ENCODE data around the gene SLC9A6. TPM values are rescaled to one million over a fixed set of nuclear protein-coding genes. Genes with fewer than 3 reads are reported as not detected.

Gene SLC9A6
- total RNA-seq, 2 experiments from 2014 or later = 14.3 to 14.5 TPM

DNA sequence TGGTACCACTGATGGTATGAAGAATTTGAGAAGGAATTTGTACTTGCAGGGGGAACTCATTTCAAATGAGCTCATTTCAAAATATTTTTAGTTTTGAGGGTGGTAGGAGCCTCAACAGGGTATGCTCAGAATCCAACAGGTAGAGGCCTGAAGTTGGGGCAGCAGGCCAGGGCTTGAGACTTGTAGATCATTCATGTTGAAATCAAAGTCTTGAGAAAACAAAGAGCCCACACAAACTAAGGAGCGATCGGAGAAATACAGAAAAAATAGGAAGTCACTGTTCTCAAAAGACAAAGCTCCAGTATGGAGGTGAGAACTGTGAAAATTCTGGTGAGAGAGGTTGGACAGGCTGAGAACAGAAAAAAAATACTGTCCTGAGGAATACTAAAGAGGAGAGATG, 979 bp upstream of the SLC9A6 start:
- peak overlapping the region; percentile 86 for H3K4me3 Mint-ChIP-seq
- DNase-seq = no peak
- intact Hi-C loops (cut with micrococcal nuclease) = loop anchor here (10.0 kb wide), 1 partner anchor 591 kb away; no protein-coding TSS in a partner anchor
- ChIA-PET CTCF (interaction anchor here (0.6 to 1.1 kb wide), 2 partner anchors 44 to 187 kb away, joined by 3 to 4 read pairs; no protein-coding TSS in a partner anchor), POLR2A (interaction anchor here (2.2 kb wide), 1 partner anchor 10 kb away, joined by 13 read pairs; the partner anchor contains the start of gene MMGT1)
- no peaks in the 10 kb centered on the region for H3K9me3 Mint-ChIP-seq
- no peaks in the 10 kb centered on the region for H3K36me3 Mint-ChIP-seq
- peak overlapping the region; percentile 86 for H3K27ac Mint-ChIP-seq
- no peaks in the 10 kb centered on the region for H3K27me3 Mint-ChIP-seq
- peaks cover 56% of the 10 kb centered on the region for H3K4me1 Mint-ChIP-seq (ENCODE audit: low read depth)

DNA sequence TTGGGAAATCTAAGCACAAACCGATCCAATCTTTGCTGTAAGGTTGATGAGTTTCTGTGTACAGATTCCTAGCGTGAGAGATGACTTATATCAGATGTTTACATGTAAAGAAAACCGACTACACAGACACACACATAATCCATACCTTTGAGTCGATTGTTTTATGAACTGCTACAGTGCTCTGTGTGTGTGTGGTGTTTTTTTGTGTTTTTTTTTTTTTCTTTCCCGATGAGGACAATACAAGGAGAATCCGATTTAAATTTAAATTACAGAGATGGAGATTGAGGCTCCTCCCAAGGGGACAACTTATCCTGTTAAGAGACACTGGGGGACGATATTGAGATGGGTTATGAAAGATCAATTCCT, 461 bp upstream of the SLC9A6 start:
- no peak for DNase-seq
- H3K27me3 Mint-ChIP-seq = no peaks in the 10 kb centered on the region
- H3K4me1 Mint-ChIP-seq (ENCODE audit: low read depth) = peaks cover 59% of the 10 kb centered on the region
- H3K36me3 Mint-ChIP-seq = peaks cover 2% of the 10 kb centered on the region
- peak overlapping the region; percentile 86 for H3K27ac Mint-ChIP-seq
- H3K9me3 Mint-ChIP-seq = no peaks in the 10 kb centered on the region
- peak overlapping the region; percentile 86 for H3K4me3 Mint-ChIP-seq
- intact Hi-C loops (cut with micrococcal nuclease) = loop anchor here (1.0 to 10.0 kb wide), 2 partner anchors 10 to 590 kb away; no protein-coding TSS in a partner anchor
- ChIA-PET CTCF (interaction anchor here (0.6 to 1.1 kb wide), 2 partner anchors 44 to 186 kb away, joined by 3 to 4 read pairs; no protein-coding TSS in a partner anchor), POLR2A (interaction anchor here (2.2 kb wide), 1 partner anchor 10 kb away, joined by 13 read pairs; the partner anchor contains the start of gene MMGT1)

DNA sequence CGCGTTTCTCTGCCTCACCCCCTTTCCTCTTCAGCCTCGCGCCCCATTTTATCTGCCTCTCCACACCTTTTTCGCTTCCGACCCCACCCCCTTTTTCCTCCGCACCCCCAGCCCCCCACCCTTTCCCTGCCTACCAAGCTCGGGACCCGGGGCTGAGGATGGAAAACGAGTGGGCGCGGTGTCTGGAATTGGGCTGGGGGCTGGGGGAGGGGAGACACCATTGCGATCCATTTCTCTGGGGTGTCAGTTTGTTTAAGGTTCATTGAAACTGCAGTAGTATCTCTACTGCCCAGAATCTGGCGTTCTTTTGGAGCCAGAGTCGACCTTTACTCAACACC, 707 bp downstream of the SLC9A6 start:
- CTCF ChIA-PET = no interaction called here

DNA sequence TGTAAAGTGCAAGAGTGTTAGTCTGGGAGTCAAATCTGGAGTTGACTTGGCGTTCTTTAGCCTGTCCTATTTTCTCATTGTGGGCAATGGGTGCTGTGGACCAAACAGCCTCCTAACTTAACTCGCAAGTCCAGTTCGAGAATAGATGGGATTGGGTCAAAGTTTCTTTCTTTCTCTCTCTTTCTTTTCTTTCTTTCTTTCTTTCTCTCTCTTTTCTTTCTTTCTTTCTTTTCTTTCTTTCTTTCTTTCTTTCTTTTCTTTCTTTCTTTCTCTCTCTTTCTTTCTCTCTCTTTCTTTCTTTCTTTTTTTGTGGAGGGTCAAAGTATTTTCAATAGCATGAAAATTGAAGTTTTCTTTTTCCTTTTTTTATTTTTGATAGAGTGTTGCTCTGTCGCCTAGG, 3.0 kb downstream of the SLC9A6 start:
- H3K4me3 Mint-ChIP-seq = no peak overlapping the region
- CTCF ChIA-PET = no interaction called here

More for the DNA sequence above, 707 bp downstream of the SLC9A6 start:
- peak overlapping the region; percentile 73 for H3K27ac Mint-ChIP-seq
- intact Hi-C loops (cut with micrococcal nuclease) = loop anchor here (1.0 to 10.0 kb wide), 2 partner anchors 12 to 589 kb away; no protein-coding TSS in a partner anchor
- peak overlapping the region; percentile 89 for H3K4me3 Mint-ChIP-seq
- H3K4me1 Mint-ChIP-seq (ENCODE audit: low read depth) = peaks cover 58% of the 10 kb centered on the region
- no peaks in the 10 kb centered on the region for H3K9me3 Mint-ChIP-seq
- POLR2A ChIA-PET = interaction anchor here (1.7 kb wide), 1 partner anchor 12 kb away, joined by 4 read pairs; the partner anchor contains the start of gene MMGT1
- DNase-seq = no peak
- no peaks in the 10 kb centered on the region for H3K27me3 Mint-ChIP-seq
- H3K36me3 Mint-ChIP-seq = peaks cover 2% of the 10 kb centered on the region

DNA sequence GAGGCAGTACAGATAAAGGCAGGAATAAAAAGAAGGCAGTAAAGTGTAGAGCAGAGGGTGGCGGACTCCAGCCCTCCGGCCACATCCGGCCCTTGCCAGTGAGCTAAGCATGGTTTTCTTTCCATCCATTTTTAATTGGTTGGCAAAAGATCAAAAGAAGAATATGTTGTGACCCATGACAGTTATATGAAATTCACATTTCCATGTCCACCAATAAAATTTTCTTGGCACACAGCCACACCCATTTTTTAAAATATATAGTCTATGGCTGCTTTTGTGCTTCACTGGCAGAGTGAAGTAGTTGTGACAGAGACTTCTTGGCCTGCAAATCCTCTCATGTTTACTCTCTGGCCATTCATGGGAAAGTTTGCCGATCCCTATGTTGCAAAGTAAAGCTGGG, 29.8 kb downstream of the SLC9A6 start:
- H3K4me1 Mint-ChIP-seq (ENCODE audit: low read depth) = no peaks in the 10 kb centered on the region
- intact Hi-C loops (cut with micrococcal nuclease) = no loop called here
- CTCF ChIA-PET = interaction anchor here (2.5 kb wide), 1 partner anchor 13 kb away, joined by 7 read pairs; no protein-coding TSS in a partner anchor
- DNase-seq = no peak
- H3K27ac Mint-ChIP-seq = no peak overlapping the region
- no peaks in the 10 kb centered on the region for H3K27me3 Mint-ChIP-seq
- H3K4me3 Mint-ChIP-seq = no peak overlapping the region
- H3K9me3 Mint-ChIP-seq = no peaks in the 10 kb centered on the region
- POLR2A ChIA-PET = no interaction called here
- peaks cover 18% of the 10 kb centered on the region for H3K36me3 Mint-ChIP-seq

More for the DNA sequence above, 3.0 kb downstream of the SLC9A6 start:
- peaks cover 52% of the 10 kb centered on the region for H3K4me1 Mint-ChIP-seq (ENCODE audit: low read depth)
- no peaks in the 10 kb centered on the region for H3K9me3 Mint-ChIP-seq
- peaks cover 2% of the 10 kb centered on the region for H3K36me3 Mint-ChIP-seq
- intact Hi-C loops (cut with micrococcal nuclease) = loop anchor here (10.0 kb wide), 1 partner anchor 587 kb away; no protein-coding TSS in a partner anchor
- no peaks in the 10 kb centered on the region for H3K27me3 Mint-ChIP-seq
- POLR2A ChIA-PET = no interaction called here
- no peak overlapping the region for H3K27ac Mint-ChIP-seq
- DNase-seq = no peak

DNA sequence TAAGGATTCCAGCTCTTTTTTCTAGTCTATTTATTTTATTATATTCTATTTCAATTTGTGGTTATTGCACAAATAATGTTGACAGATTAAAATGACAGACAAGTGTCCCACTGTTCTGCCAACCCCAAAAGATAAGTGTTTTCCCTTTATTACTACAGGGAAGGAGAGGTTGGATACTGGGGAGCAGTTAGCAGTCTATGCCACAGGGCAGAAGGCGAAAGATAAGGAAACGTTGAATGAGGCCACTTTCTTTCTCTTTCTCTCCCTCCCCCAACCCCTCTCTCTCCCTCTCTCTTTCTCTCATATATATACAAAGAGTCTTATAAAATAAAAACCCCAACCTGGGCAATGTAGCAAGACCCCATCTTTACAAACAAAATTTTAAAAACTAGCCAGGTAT, 31.6 kb downstream of the SLC9A6 start:
- no peaks in the 10 kb centered on the region for H3K27me3 Mint-ChIP-seq
- intact Hi-C loops (cut with micrococcal nuclease) = no loop called here
- CTCF ChIA-PET = interaction anchor here (2.5 kb wide), 1 partner anchor 11 kb away, joined by 7 read pairs; no protein-coding TSS in a partner anchor
- H3K9me3 Mint-ChIP-seq = no peaks in the 10 kb centered on the region
- no peak overlapping the region for H3K4me3 Mint-ChIP-seq
- POLR2A ChIA-PET = no interaction called here
- no peak overlapping the region for H3K27ac Mint-ChIP-seq
- no peak for DNase-seq
- peaks cover 19% of the 10 kb centered on the region for H3K36me3 Mint-ChIP-seq
- H3K4me1 Mint-ChIP-seq (ENCODE audit: low read depth) = peaks cover 9% of the 10 kb centered on the region

DNA sequence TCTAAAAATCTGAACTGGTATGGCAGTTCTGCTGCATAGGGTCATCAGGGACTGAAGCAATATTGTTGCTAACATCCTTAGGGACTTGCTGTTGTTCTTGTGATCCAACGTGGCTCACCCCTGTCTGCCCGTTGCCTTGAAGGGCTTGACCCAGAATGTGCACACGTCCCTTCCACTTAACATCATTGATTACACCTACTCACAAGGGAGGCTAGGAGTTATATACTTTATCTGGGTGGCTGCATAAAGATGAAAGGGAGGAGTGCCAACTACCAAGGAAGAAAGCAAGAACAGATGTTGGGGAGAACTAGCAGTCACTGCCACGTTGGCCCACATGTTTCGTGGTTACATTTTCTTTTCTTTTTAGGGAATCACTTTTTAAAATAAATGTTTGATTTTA, 34.0 kb downstream of the SLC9A6 start:
- ChIA-PET POLR2A (no interaction called here), CTCF (no interaction called here)
- Mint-ChIP-seq H3K4me3 (no peak overlapping the region), H3K36me3 (peaks cover 18% of the 10 kb centered on the region), H3K27me3 (no peaks in the 10 kb centered on the region), H3K9me3 (no peaks in the 10 kb centered on the region), H3K4me1 (ENCODE audit: low read depth) (peaks cover 10% of the 10 kb centered on the region), H3K27ac (no peak overlapping the region)
- intact Hi-C loops (cut with micrococcal nuclease) = no loop called here
- DNase-seq = no peak

DNA sequence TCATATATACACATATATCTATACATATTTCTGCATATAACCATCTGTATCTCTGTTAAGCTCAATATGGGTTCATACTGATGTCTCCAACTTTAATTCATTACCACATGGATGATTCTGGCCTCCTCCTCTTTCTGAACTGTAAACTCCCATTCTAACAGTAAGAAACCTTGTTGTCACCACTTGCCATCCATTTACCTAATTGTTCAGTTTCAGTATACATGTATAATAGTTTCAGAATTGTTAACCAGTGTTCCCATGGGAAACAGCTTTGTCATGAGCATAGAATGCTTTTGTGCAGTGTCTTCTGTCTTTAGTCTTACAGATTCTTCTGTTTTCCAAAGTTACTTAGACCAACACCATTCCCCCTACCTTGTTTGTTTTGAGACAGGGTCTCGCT, 35.9 kb downstream of the SLC9A6 start:
- H3K36me3 Mint-ChIP-seq = peaks cover 14% of the 10 kb centered on the region
- H3K27ac Mint-ChIP-seq = peak overlapping the region; percentile 28
- H3K4me3 Mint-ChIP-seq = no peak overlapping the region
- no peaks in the 10 kb centered on the region for H3K27me3 Mint-ChIP-seq
- intact Hi-C loops (cut with micrococcal nuclease) = no loop called here
- peaks cover 10% of the 10 kb centered on the region for H3K4me1 Mint-ChIP-seq (ENCODE audit: low read depth)
- H3K9me3 Mint-ChIP-seq = no peaks in the 10 kb centered on the region
- no peak for DNase-seq
- POLR2A ChIA-PET = no interaction called here
- CTCF ChIA-PET = no interaction called here

DNA sequence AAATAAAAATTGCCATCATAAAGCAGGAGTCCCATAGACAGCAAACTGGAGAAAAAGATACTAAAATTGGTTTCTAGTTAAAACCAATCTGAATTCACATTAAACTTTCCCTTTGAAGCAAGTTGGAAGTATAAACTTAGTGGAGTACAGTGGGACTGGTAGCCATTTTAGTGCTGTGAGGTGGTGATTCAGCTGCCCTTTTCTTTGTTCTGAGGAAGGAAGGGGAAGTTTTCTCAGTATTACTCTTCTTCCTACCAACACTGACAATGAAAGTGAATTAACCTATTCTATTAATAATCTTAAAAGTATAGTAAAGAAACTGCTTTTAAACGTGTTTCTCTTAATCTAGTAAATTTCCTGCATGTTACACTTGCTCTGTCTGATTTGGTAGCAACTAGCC, 36.7 kb downstream of the SLC9A6 start:
- CTCF ChIA-PET = no interaction called here
- H3K27ac Mint-ChIP-seq = peak overlapping the region; percentile 42

DNA sequence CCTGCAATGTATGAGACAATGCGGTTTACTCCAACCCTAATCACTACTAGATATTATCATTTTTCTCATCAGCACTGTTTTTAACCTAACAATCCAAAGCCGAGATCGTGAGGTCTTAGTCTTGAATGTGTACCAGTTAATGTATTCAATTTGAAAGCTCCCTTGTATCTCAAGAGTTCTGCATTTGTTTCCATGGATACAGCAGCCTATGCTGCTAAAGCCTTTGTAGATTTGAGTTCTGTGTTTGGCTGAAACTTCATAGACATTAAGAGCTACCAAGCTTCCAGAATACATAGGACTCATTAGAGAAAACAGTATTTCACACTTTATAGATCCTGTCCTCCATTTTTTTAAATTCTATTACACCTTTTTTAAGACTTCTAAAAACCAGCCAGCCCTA, 39.9 kb downstream of the SLC9A6 start:
- CTCF ChIA-PET = interaction anchor here (6.9 kb wide), 1 partner anchor 137 kb away, joined by 134 read pairs; no protein-coding TSS in a partner anchor
- intact Hi-C loops (cut with micrococcal nuclease) = no loop called here
- H3K27ac Mint-ChIP-seq = no peak overlapping the region
- peaks cover 10% of the 10 kb centered on the region for H3K4me1 Mint-ChIP-seq (ENCODE audit: low read depth)
- no peaks in the 10 kb centered on the region for H3K27me3 Mint-ChIP-seq
- H3K9me3 Mint-ChIP-seq = no peaks in the 10 kb centered on the region
- no peak overlapping the region for H3K4me3 Mint-ChIP-seq
- peaks cover 3% of the 10 kb centered on the region for H3K36me3 Mint-ChIP-seq
- POLR2A ChIA-PET = no interaction called here
- DNase-seq = no peak

More for the DNA sequence above, 36.7 kb downstream of the SLC9A6 start:
- Mint-ChIP-seq H3K4me3 (no peak overlapping the region), H3K9me3 (no peaks in the 10 kb centered on the region), H3K27me3 (no peaks in the 10 kb centered on the region), H3K4me1 (ENCODE audit: low read depth) (peaks cover 10% of the 10 kb centered on the region), H3K36me3 (peaks cover 14% of the 10 kb centered on the region)
- intact Hi-C loops (cut with micrococcal nuclease) = no loop called here
- POLR2A ChIA-PET = no interaction called here
- DNase-seq = no peak

DNA sequence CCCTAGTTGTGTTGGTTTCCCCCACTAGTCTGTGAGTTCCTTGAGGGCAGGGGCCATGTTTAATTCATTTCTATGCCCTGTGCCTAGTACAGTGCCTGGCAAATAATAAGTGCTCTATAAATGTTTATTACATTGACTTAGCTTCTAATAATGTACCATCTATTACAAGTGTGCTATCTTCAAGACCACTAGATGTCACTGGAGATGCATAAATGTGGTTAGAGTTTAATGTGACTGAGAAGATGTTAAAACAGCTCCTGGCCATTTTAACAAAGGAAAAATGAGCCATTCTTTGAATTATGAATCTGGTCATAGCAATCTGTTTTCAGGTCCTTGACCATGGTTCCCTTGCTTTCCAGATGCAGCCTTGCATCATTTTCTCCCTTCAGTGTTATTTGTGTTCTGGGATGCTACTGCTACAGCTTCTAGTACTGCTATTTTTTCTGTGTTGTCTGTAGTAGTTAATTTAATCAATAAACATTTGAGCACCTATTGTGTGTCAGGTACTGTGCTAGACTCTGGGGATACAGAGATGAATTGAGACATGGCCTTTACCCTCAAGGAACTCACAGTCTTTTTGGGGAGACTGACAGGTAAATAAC, 43.2 kb downstream of the SLC9A6 start:
- intact Hi-C loops (cut with micrococcal nuclease) = loop anchor here (1.0 to 2.0 kb wide), 4 partner anchors 134 to 240 kb away; no protein-coding TSS in a partner anchor
- no peaks in the 10 kb centered on the region for H3K27me3 Mint-ChIP-seq
- POLR2A ChIA-PET = no interaction called here

DNA sequence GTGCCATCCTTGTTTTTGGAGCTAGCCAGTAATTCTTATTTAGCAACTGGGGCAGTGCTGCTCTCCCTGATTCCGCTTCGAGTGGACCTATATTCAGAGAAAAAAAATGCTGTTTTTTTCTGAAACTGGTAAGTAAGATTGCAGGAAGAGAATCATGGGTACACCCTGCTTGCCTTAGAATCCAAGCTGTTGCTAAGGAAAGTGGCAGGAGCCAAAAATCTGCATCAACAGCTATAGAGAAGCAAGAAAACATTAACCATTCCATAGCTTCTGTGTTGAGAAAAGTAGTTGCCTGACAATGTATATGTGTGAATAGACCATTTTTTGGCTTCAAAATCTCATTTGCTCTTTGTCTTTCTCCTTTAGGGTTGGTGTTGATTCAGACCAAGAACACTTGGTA, 44.5 kb downstream of the SLC9A6 start:
- DNase-seq = no peak
- Mint-ChIP-seq H3K9me3 (no peaks in the 10 kb centered on the region), H3K27ac (no peak overlapping the region), H3K4me1 (ENCODE audit: low read depth) (no peaks in the 10 kb centered on the region), H3K4me3 (no peak overlapping the region), H3K27me3 (no peaks in the 10 kb centered on the region), H3K36me3 (peaks cover 6% of the 10 kb centered on the region)
- ChIA-PET CTCF (interaction anchor here (3.3 to 6.9 kb wide), 3 partner anchors 132 to 239 kb away, joined by 28 to 134 read pairs (median 41); no protein-coding TSS in a partner anchor), POLR2A (no interaction called here)
- intact Hi-C loops (cut with micrococcal nuclease) = loop anchor here (2.0 kb wide), 1 partner anchor 179 kb away; no protein-coding TSS in a partner anchor

More for the DNA sequence above, 43.2 kb downstream of the SLC9A6 start:
- no peak overlapping the region for H3K4me3 Mint-ChIP-seq
- DNase-seq = no peak
- H3K9me3 Mint-ChIP-seq = no peaks in the 10 kb centered on the region
- CTCF ChIA-PET = interaction anchor here (0.5 to 6.9 kb wide), 34 partner anchors 9 to 858 kb away, joined by 3 to 134 read pairs (median 4); partner anchors contain the start of gene MAP7D3
- H3K27ac Mint-ChIP-seq = no peak overlapping the region
- H3K4me1 Mint-ChIP-seq (ENCODE audit: low read depth) = no peaks in the 10 kb centered on the region
- H3K36me3 Mint-ChIP-seq = peaks cover 6% of the 10 kb centered on the region

Data from activated CD4-positive, alpha-beta memory T cell treated with anti-CD3 and anti-CD28 coated beads for 36 hours (primary cell).